Smooth muscle cell (in vitro differentiated cells): ENCODE measurements around the gene MAST2. TPM values are rescaled to one million over a fixed set of nuclear protein-coding genes. Genes with fewer than 3 reads are reported as not detected.
"Not testable (repeated sequence)": the region's sequence is repeated elsewhere in the genome, so short reads cannot be mapped to it uniquely, and the experiment has no call there.

Experiments
- DNase-seq: peaks from one replicate; lab custom pipeline; 2025; ENCODE audit not compliant: unreplicated experiment; lab: John Stamatoyannopoulos, UW
- H2AFZ ChIP-seq: fragments of 200-600 bp; sonication (generic); 2 replicates; pipeline ENCODE4 v1.6.0; 2016; ENCODE audit warnings: antibody characterized with exemption, low read depth, mild to moderate bottlenecking
- H3F3A ChIP-seq: fragments of 200-600 bp; sonication (generic); 2 replicates; pipeline ENCODE4 v1.6.0; 2017; ENCODE audit warnings: antibody characterized with exemption, low read depth
- H3K27ac ChIP-seq: fragments of 200-600 bp; sonication (generic); 2 replicates; pipeline ENCODE4 v1.5.1; 2016; ENCODE audit warnings: low read depth, mild to moderate bottlenecking
- H3K27me3 ChIP-seq: fragments of 200-600 bp; sonication (generic); 2 replicates; pipeline ENCODE4 v1.6.1; 2016; ENCODE audit warnings: low read depth, mild to moderate bottlenecking
- H3K36me3 ChIP-seq: fragments of 200-600 bp; sonication (generic); 2 replicates; pipeline ENCODE4 v1.5.1; 2016; ENCODE audit warnings: low read depth
- H3K4me1 ChIP-seq: fragments of 200-600 bp; sonication (generic); 2 replicates; pipeline ENCODE4 v1.5.1; 2016; ENCODE audit warnings: low read depth
- H3K4me2 ChIP-seq: fragments of 200-600 bp; sonication (generic); 2 replicates; pipeline ENCODE4 v1.6.0; 2016; ENCODE audit warnings: mild to moderate bottlenecking
- H3K4me3 ChIP-seq: fragments of 200-600 bp; sonication (generic); 2 replicates; pipeline ENCODE4 v1.5.1; 2016; ENCODE audit warnings: mild to moderate bottlenecking
- H3K79me2 ChIP-seq: fragments of 200-600 bp; sonication (generic); 2 replicates; pipeline ENCODE4 v1.6.0; 2016; ENCODE audit warnings: low read depth, mild to moderate bottlenecking
- H3K9ac ChIP-seq: fragments of 200-600 bp; sonication (generic); 2 replicates; pipeline ENCODE4 v1.6.0; 2016; ENCODE audit warnings: low read depth
- H3K9me3 ChIP-seq: fragments of 200-600 bp; sonication (generic); replicated peaks from 2 replicates; pipeline ENCODE4 v1.5.1; 2016; ENCODE audit warnings: low read depth
- H4K20me1 ChIP-seq: fragments of 200-600 bp; sonication (generic); 2 replicates; pipeline ENCODE4 v1.6.0; 2016; ENCODE audit warnings: low read depth
- CTCF ChIP-seq: fragments of 200-600 bp; sonication (generic); IDR thresholded peaks from 2 replicates; pipeline ENCODE4 v1.5.1; 2017; ENCODE audit warnings: borderline replicate concordance, mild to moderate bottlenecking, antibody characterized with exemption; ENCODE audit not compliant: insufficient read depth, poor library complexity, severe bottlenecking
- WGBS: methylation state at CpG from one replicate; pipeline ENCODE4 v1.1.7; 2016; ENCODE audit warnings: low lambda C conversion rate; 5-methylcytosine and 5-hydroxymethylcytosine counted together
- polyA plus RNA-seq: library from polyadenylated mRNA; unstranded; fragments of >200 nt; fragmentation: Nextera tagmentation; extraction: Ambion mirVana; gene quantifications from 2 replicates; pipeline ENCODE4 v1.2.1, GENCODE V29; 2016
- total RNA-seq: library from RNA; depleted of rRNA; stranded (reverse); fragments of >200 nt; gene quantifications from 2 replicates; pipeline ENCODE4 v1.2.3, GENCODE V29; 2014

MAST2 gene
- total and polyA plus RNA-seq, 2 experiments from 2014 or later: 18.4 to 26.2 TPM

- Histone ChIP-seq H3K4me2 (peak overlapping the region; percentile 42), H3K4me3 (no peak overlapping the region), H3K4me1 (peaks cover 52% of the 10 kb centered on the region), H2AFZ (no peak overlapping the region), H3K36me3 (no peaks in the 10 kb centered on the region), H3K9ac (peak overlapping the region; percentile 23), H3K9me3 (no peaks in the 10 kb centered on the region), H4K20me1 (no peaks in the 10 kb centered on the region), H3K27me3 (no peaks in the 10 kb centered on the region), H3K79me2 (peaks cover 12% of the 10 kb centered on the region), H3F3A (peaks cover 34% of the 10 kb centered on the region), H3K27ac (peak overlapping the region; percentile 94)
- DNase-seq: no peak
- 55% methylated on average over 2 of the region's 2 CpGs for WGBS
- TF ChIP-seq CTCF: no peak
Observed at GRCh38 chr1:45926330-45926729, 122.9 kb downstream of the MAST2 start.

- DNase-seq, H3K9ac ChIP-seq, H4K20me1 ChIP-seq, H3K27me3 ChIP-seq, H2AFZ ChIP-seq, H3K9me3 ChIP-seq, H3K4me3 ChIP-seq, H3K36me3 ChIP-seq: not testable (repeated sequence)
- Histone ChIP-seq H3K79me2 (peaks cover 19% of the 10 kb centered on the region), H3K4me1 (peaks cover 52% of the 10 kb centered on the region), H3K4me2 (peak overlapping the region; percentile 77), H3F3A (peaks cover 34% of the 10 kb centered on the region), H3K27ac (peak overlapping the region; percentile 97)
- WGBS: 15% methylated on average over 14 of the region's 14 CpGs
Observed at GRCh38 chr1:45927231-45927915, 124.0 kb downstream of the MAST2 start.

- Histone ChIP-seq H3K9ac (peak overlapping the region; percentile 75), H3F3A (peaks cover 34% of the 10 kb centered on the region), H4K20me1 (no peaks in the 10 kb centered on the region), H3K4me2 (peak overlapping the region; percentile 77), H3K36me3 (no peaks in the 10 kb centered on the region), H3K27me3 (no peaks in the 10 kb centered on the region), H3K9me3 (no peaks in the 10 kb centered on the region), H3K79me2 (peaks cover 22% of the 10 kb centered on the region), H3K27ac (peak overlapping the region; percentile 97), H3K4me1 (peaks cover 52% of the 10 kb centered on the region), H2AFZ (no peak overlapping the region), H3K4me3 (no peak overlapping the region)
- TF ChIP-seq CTCF: no peak
- 24% methylated on average over 3 of the region's 3 CpGs for WGBS
- DNase-seq: no peak
Observed at GRCh38 chr1:45928486-45929205, 125.2 kb downstream of the MAST2 start.

- no peaks in the 10 kb centered on the region for H3K27me3 ChIP-seq
- DNase-seq: no peak
- peak overlapping the region; percentile 97 for H3K27ac ChIP-seq
- TF ChIP-seq CTCF: no peak
- H3F3A ChIP-seq: peaks cover 34% of the 10 kb centered on the region
- no peak overlapping the region for H2AFZ ChIP-seq
- H3K36me3 ChIP-seq: no peaks in the 10 kb centered on the region
- H3K4me2 ChIP-seq: peak overlapping the region; percentile 77
- no peaks in the 10 kb centered on the region for H4K20me1 ChIP-seq
- 2% methylated on average over 2 of the region's 2 CpGs for WGBS
- no peak overlapping the region for H3K4me3 ChIP-seq
- H3K9ac ChIP-seq: peak overlapping the region; percentile 75
- H3K9me3 ChIP-seq: no peaks in the 10 kb centered on the region
- peaks cover 22% of the 10 kb centered on the region for H3K79me2 ChIP-seq
- peaks cover 49% of the 10 kb centered on the region for H3K4me1 ChIP-seq
Observed at GRCh38 chr1:45929257-45929687, 125.9 kb downstream of the MAST2 start.
